Activated CD8-positive, alpha-beta memory T cell treated with anti-CD3 and anti-CD28 coated beads, Interleukin-2, amount 10 ng/mL, durations not matched to agents 7 days and 5 days (primary cell): ENCODE data around the gene ATPAF1. TPM values are rescaled to one million over a fixed set of nuclear protein-coding genes. Genes with fewer than 3 reads are reported as not detected.
"Not testable (repeated sequence)": the region's sequence is repeated elsewhere in the genome, so short reads cannot be mapped to it uniquely, and the experiment has no call there.

Source experiments
- ATAC-seq: fragments of 150-1000 bp; cut with Tn5 transposase; one replicate; pipeline ENCODE4 v1.10.0; 2021; ENCODE audit warnings: moderate library complexity
- CTCF ChIA-PET: fragments of 350-600 bp; sonication (Branson Sonifier 250); formaldehyde crosslinking; loops from one replicate; lab custom pipeline; 2021; ENCODE audit warnings: antibody characterized with exemption; lab: Charles Lee
- DNase-seq: peaks from one replicate; pipeline ENCODE4 v3.0.0-alpha.2; 2020
- H3K27ac Mint-ChIP-seq: one replicate; pipeline ENCODE4 v1.8.0; 2021; ENCODE audit warnings: mild to moderate bottlenecking, mixed read lengths
- H3K27me3 Mint-ChIP-seq: one replicate; pipeline ENCODE4 v1.8.0; 2021; ENCODE audit warnings: mixed read lengths
- H3K36me3 Mint-ChIP-seq: one replicate; pipeline ENCODE4 v1.8.0; 2021; ENCODE audit warnings: mild to moderate bottlenecking, mixed read lengths
- H3K4me1 Mint-ChIP-seq: one replicate; pipeline ENCODE4 v1.8.0; 2021; ENCODE audit warnings: mixed read lengths
- H3K4me3 Mint-ChIP-seq: one replicate; pipeline ENCODE4 v1.8.0; 2021; ENCODE audit warnings: mild to moderate bottlenecking, moderate library complexity, mixed read lengths
- H3K9me3 Mint-ChIP-seq: one replicate; pipeline ENCODE4 v1.8.0; 2022; ENCODE audit warnings: low read depth, mixed read lengths
- total RNA-seq, 2 experiments: library from RNA; stranded (reverse); gene quantifications; one replicate each; pipeline ENCODE4 v1.2.3, GENCODE V29; 2021

The ATPAF1 gene
- total RNA-seq, 2 experiments from 2014 or later = 44.2 to 44.3 TPM

GRCh38 chr1:46654012-46654411 lies 14.2 kb downstream of the ATPAF1 start:
- Mint-ChIP-seq H3K27ac (no peak overlapping the region), H3K27me3 (no peaks in the 10 kb centered on the region), H3K36me3 (peaks cover 67% of the 10 kb centered on the region), H3K4me3 (no peak overlapping the region), H3K4me1 (peaks cover 16% of the 10 kb centered on the region), H3K9me3 (peaks cover 9% of the 10 kb centered on the region)
- ATAC-seq = no peak
- no peak for DNase-seq
- CTCF ChIA-PET = interaction anchor here (0.5 to 1.5 kb wide), 3 partner anchors 50 to 71 kb away, joined by 3 to 5 read pairs (median 4); partner anchors contain the start of gene MKNK1

- DNase-seq (no peak), ATAC-seq (peak; percentile 33)
- no peaks in the 10 kb centered on the region for H3K27me3 Mint-ChIP-seq
- H3K4me1 Mint-ChIP-seq = peaks cover 15% of the 10 kb centered on the region
- peak overlapping the region; percentile 32 for H3K27ac Mint-ChIP-seq
- peaks cover 71% of the 10 kb centered on the region for H3K36me3 Mint-ChIP-seq
- no peak overlapping the region for H3K4me3 Mint-ChIP-seq
- peaks cover 9% of the 10 kb centered on the region for H3K9me3 Mint-ChIP-seq
- CTCF ChIA-PET = interaction anchor here (1.1 to 1.5 kb wide), 2 partner anchors 49 to 72 kb away, joined by 4 to 5 read pairs; partner anchors contain the start of gene MKNK1
Measured at GRCh38 chr1:46653405-46653958, 14.7 kb downstream of the ATPAF1 start.

GRCh38 chr1:46652321-46653100 lies 15.7 kb downstream of the ATPAF1 start:
- Mint-ChIP-seq H3K9me3 (peaks cover 9% of the 10 kb centered on the region), H3K4me1 (peaks cover 7% of the 10 kb centered on the region), H3K36me3 (peaks cover 72% of the 10 kb centered on the region), H3K27ac (no peak overlapping the region), H3K27me3 (no peaks in the 10 kb centered on the region), H3K4me3 (no peak overlapping the region)
- no peak for ATAC-seq
- CTCF ChIA-PET = interaction anchor here (1.1 kb wide), 1 partner anchor 73 kb away, joined by 5 read pairs; no protein-coding TSS in a partner anchor
- DNase-seq = no peak

GRCh38 chr1:46651152-46651551 lies 17.0 kb downstream of the ATPAF1 start:
- not testable (repeated sequence) for H3K4me3 Mint-ChIP-seq, H3K27me3 Mint-ChIP-seq, ATAC-seq, H3K4me1 Mint-ChIP-seq, DNase-seq, H3K27ac Mint-ChIP-seq
- CTCF ChIA-PET = interaction anchor here (0.7 kb wide), 1 partner anchor 205 kb away, joined by 3 read pairs; no protein-coding TSS in a partner anchor
- H3K9me3 Mint-ChIP-seq = peaks cover 11% of the 10 kb centered on the region
- H3K36me3 Mint-ChIP-seq = peaks cover 77% of the 10 kb centered on the region

- ATAC-seq (no peak), DNase-seq (no peak)
- no peak overlapping the region for H3K27ac Mint-ChIP-seq
- CTCF ChIA-PET = interaction anchor here (0.7 to 1.6 kb wide), 2 partner anchors 75 to 204 kb away, joined by 3 to 5 read pairs; no protein-coding TSS in a partner anchor
- H3K9me3 Mint-ChIP-seq = peaks cover 11% of the 10 kb centered on the region
- H3K4me1 Mint-ChIP-seq = peaks cover 7% of the 10 kb centered on the region
- H3K4me3 Mint-ChIP-seq = no peak overlapping the region
- H3K27me3 Mint-ChIP-seq = no peaks in the 10 kb centered on the region
- peaks cover 71% of the 10 kb centered on the region for H3K36me3 Mint-ChIP-seq
Measured at GRCh38 chr1:46650491-46650890, 17.7 kb downstream of the ATPAF1 start.

GRCh38 chr1:46649764-46650163 lies 18.4 kb downstream of the ATPAF1 start:
- DNase-seq = no peak
- Mint-ChIP-seq H3K27ac (no peak overlapping the region), H3K4me1 (peaks cover 7% of the 10 kb centered on the region), H3K4me3 (no peak overlapping the region), H3K27me3 (no peaks in the 10 kb centered on the region), H3K9me3 (peaks cover 8% of the 10 kb centered on the region), H3K36me3 (peaks cover 63% of the 10 kb centered on the region)
- no peak for ATAC-seq
- CTCF ChIA-PET = interaction anchor here (1.6 kb wide), 1 partner anchor 76 kb away, joined by 5 read pairs; no protein-coding TSS in a partner anchor

- H3K9me3 Mint-ChIP-seq = peaks cover 7% of the 10 kb centered on the region
- DNase-seq = no peak
- CTCF ChIA-PET = interaction anchor here (1.2 to 1.9 kb wide), 3 partner anchors 10 to 66 kb away, joined by 3 to 4 read pairs (median 4); no protein-coding TSS in a partner anchor
- peaks cover under 1% of the 10 kb centered on the region for H3K4me1 Mint-ChIP-seq
- no peak overlapping the region for H3K27ac Mint-ChIP-seq
- H3K4me3 Mint-ChIP-seq = no peak overlapping the region
- peaks cover 49% of the 10 kb centered on the region for H3K36me3 Mint-ChIP-seq
- ATAC-seq = no peak
- no peaks in the 10 kb centered on the region for H3K27me3 Mint-ChIP-seq
Measured at GRCh38 chr1:46647611-46648010, 20.6 kb downstream of the ATPAF1 start.

GRCh38 chr1:46646844-46647243 lies 21.3 kb downstream of the ATPAF1 start:
- DNase-seq (no peak), ATAC-seq (no peak)
- peaks cover 44% of the 10 kb centered on the region for H3K36me3 Mint-ChIP-seq
- H3K27me3 Mint-ChIP-seq = no peaks in the 10 kb centered on the region
- no peaks in the 10 kb centered on the region for H3K4me1 Mint-ChIP-seq
- CTCF ChIA-PET = interaction anchor here (1.9 kb wide), 1 partner anchor 11 kb away, joined by 4 read pairs; no protein-coding TSS in a partner anchor
- H3K4me3 Mint-ChIP-seq = no peak overlapping the region
- no peak overlapping the region for H3K27ac Mint-ChIP-seq
- peaks cover 7% of the 10 kb centered on the region for H3K9me3 Mint-ChIP-seq

- Mint-ChIP-seq H3K4me3 (no peak overlapping the region), H3K9me3 (peaks cover 7% of the 10 kb centered on the region), H3K36me3 (peaks cover 47% of the 10 kb centered on the region), H3K27ac (no peak overlapping the region), H3K27me3 (no peaks in the 10 kb centered on the region), H3K4me1 (no peaks in the 10 kb centered on the region)
- CTCF ChIA-PET = interaction anchor here (1.9 kb wide), 1 partner anchor 11 kb away, joined by 4 read pairs; no protein-coding TSS in a partner anchor
- ATAC-seq (no peak), DNase-seq (no peak)
Measured at GRCh38 chr1:46646331-46646730, 21.8 kb downstream of the ATPAF1 start.

- CTCF ChIA-PET = no interaction called here
- Mint-ChIP-seq H3K4me1 (no peaks in the 10 kb centered on the region), H3K4me3 (no peak overlapping the region), H3K27me3 (no peaks in the 10 kb centered on the region), H3K27ac (no peak overlapping the region), H3K36me3 (peaks cover 46% of the 10 kb centered on the region), H3K9me3 (peaks cover 7% of the 10 kb centered on the region)
- DNase-seq = no peak
- ATAC-seq = no peak
Measured at GRCh38 chr1:46645815-46646214, 22.3 kb downstream of the ATPAF1 start.

- Mint-ChIP-seq H3K27ac (no peak overlapping the region), H3K4me1 (no peaks in the 10 kb centered on the region), H3K4me3 (no peak overlapping the region), H3K36me3 (peaks cover 28% of the 10 kb centered on the region), H3K27me3 (no peaks in the 10 kb centered on the region), H3K9me3 (peaks cover 2% of the 10 kb centered on the region)
- no peak for ATAC-seq
- no peak for DNase-seq
- CTCF ChIA-PET = interaction anchor here (1.1 to 1.6 kb wide), 2 partner anchors 10 to 82 kb away, joined by 3 to 4 read pairs; no protein-coding TSS in a partner anchor
Measured at GRCh38 chr1:46643368-46643775, 24.8 kb downstream of the ATPAF1 start.

- H3K4me3 Mint-ChIP-seq = no peak overlapping the region
- no peaks in the 10 kb centered on the region for H3K27me3 Mint-ChIP-seq
- no peak overlapping the region for H3K27ac Mint-ChIP-seq
- H3K36me3 Mint-ChIP-seq = peaks cover 19% of the 10 kb centered on the region
- CTCF ChIA-PET = interaction anchor here (1.1 kb wide), 1 partner anchor 94 kb away, joined by 3 read pairs; no protein-coding TSS in a partner anchor
- no peak for DNase-seq
- H3K9me3 Mint-ChIP-seq = peaks cover 2% of the 10 kb centered on the region
- no peak for ATAC-seq
- no peaks in the 10 kb centered on the region for H3K4me1 Mint-ChIP-seq
Measured at GRCh38 chr1:46642115-46642680, 26.0 kb downstream of the ATPAF1 start.

GRCh38 chr1:46639547-46639946 lies 28.6 kb downstream of the ATPAF1 start:
- CTCF ChIA-PET = no interaction called here
- DNase-seq (no peak), ATAC-seq (no peak)
- Mint-ChIP-seq H3K4me1 (no peaks in the 10 kb centered on the region), H3K36me3 (peaks cover 19% of the 10 kb centered on the region), H3K4me3 (no peak overlapping the region), H3K9me3 (no peaks in the 10 kb centered on the region), H3K27ac (no peak overlapping the region), H3K27me3 (no peaks in the 10 kb centered on the region)
